Stimulated activated CD8-positive, alpha-beta memory T cell treated with anti-CD3 and anti-CD28 coated beads, Interleukin-4, amount 100 ng/mL, for 1 hour (primary cell): Measurements from ENCODE around the gene ZNF385A.
"Not testable (repeated sequence)": the region's sequence is repeated elsewhere in the genome, so short reads cannot be mapped to it uniquely, and the experiment has no call there.

Source experiments
- DNase-seq, 2 donors: peaks; one replicate each; pipeline ENCODE4 v3.0.0-alpha.2; 2020; ENCODE audit warnings: low read depth in 2 of 2, low spot score in 1 of 2

The ZNF385A gene

DNA sequence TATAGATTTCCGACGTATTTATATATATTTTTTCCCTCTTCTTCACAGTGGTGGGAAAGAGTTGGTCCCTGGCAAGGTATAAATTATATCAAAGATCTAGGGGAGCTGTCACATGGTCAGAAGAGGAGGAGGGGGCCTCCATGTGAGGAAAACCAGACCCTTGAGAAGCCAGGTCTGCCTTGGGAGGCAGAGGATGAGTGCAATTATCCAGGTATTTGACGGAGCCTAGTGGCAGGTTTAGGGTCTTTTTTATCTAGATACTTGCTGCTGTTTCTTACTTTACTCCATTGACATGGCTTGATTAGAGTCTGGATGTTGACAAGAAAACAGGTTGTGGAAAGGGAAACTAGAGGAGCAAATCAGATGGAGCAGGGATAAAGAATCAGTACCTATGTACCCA, 54.1 kb downstream of the ZNF385A start:
- no peak for DNase-seq

DNA sequence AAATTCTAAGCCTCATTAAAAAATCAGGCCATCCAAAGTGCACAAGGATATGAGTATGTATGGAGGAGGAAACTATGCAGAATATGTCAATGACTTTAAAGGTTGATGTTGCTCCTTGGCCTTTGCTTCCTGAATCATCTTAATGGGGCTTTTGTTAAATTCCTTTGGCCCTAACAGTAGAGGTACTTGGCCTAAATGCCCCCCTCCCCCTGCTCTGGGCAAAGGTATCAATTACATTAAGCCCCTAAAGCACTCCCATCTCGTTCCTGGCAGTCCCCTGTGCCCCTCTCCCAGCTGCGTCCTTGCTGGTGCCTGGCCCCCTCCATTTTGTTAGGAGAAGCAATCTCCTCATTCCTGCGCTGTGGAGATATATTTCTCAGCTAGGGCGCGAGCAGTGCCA, 54.8 kb downstream of the ZNF385A start:
- DNase-seq: no peak

GRCh38 chr12:54328595-54329337, 55.8 kb downstream of the ZNF385A start:
- no peak for DNase-seq

- not testable (repeated sequence) for DNase-seq
These were observed 59.0 kb downstream of the ZNF385A start for GRCh38 chr12:54325442-54326109.

DNA sequence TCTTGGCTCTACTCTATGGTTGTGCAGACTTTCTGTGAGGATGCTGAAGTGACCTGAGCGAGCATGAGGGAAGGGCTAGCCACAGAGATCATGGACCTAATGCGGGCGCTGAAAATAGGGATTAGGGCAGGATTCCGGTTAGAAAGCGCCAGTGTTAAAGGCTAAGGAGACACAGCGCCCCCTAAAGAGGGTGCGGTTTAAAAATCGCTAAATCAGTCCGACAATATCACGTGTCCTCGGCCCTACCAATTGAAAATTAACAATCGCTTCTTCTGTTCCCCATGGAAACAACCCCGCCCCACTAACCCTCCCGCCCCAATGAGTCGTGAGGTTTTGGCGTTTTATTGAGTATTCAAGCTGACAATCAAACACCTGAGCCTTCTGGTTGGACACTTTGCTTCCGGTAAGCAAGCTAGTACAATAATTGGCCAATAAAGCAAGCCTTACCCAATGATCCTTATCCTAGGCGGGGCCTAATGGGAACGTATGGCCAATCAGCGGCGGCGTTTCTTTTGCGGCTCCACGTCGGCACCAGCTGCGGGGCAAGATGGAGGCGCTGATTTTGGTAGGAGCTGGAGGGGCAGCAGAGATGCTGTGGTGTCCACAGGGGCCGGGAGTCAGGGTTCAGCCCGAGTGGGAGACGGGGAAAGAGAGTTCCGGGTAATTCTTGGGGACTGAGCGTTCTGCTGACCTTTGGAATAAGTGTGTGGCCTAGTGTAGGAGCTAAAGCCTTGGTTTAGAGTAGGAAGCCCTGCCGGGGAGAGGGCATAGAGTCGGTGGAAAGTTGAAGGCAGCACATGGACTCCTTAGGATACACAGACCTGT, 59.7 kb downstream of the ZNF385A start, which contains the start of gene COPZ1:
Gene COPZ1, plus strand, starts transcription at position 515 of the 825 bp plus-strand sequence. Its CDS starts 33 bp downstream, at position 548.
- peak; percentile 80 to 86 for DNase-seq

DNA sequence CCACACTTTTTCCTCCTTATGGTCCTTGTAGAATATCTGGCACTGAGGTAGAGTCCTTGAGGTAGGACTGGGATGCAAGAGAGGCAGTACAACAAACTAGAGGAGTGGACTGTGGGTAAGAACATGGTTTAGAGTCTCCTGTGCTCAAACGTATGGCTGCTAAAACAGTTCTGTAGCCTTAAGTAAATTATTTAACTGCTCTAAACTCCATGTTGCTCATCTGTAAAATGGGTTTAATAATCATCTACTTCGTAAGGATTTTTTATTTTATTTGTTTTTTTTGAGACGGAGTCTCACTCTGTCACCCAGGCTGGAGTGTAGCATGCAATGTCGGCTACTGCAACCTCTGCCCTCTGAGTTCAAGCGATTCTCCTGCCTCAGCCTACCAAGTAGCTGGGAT, 63.2 kb downstream of the ZNF385A start:
- DNase-seq: no peak
